GM19455 (cell line): ENCODE results near the gene CELSR1.

Experiments
- ATAC-seq: cut with Tn5 transposase; IDR thresholded peaks from one replicate; pipeline ENCODE4 v1.9.1; 2021; ENCODE audit not compliant: unreplicated experiment

Gene CELSR1

GRCh38 chr22:46447906-46448305, 89.5 kb downstream of the CELSR1 start:
- no peak for ATAC-seq

- ATAC-seq = no peak
These were observed 90.6 kb downstream of the CELSR1 start for GRCh38 chr22:46446799-46447198.

GRCh38 chr22:46445771-46446420, 91.5 kb downstream of the CELSR1 start:
- ATAC-seq = no peak

- ATAC-seq = no peak
These were observed 93.0 kb downstream of the CELSR1 start for GRCh38 chr22:46444390-46444854.

GRCh38 chr22:46443850-46444389, 93.5 kb downstream of the CELSR1 start:
- no peak for ATAC-seq

GRCh38 chr22:46442217-46442853, 95.1 kb downstream of the CELSR1 start:
- no peak for ATAC-seq

- no peak for ATAC-seq
These were observed 97.6 kb downstream of the CELSR1 start for GRCh38 chr22:46439576-46440465.

GRCh38 chr22:46439111-46439510, 98.3 kb downstream of the CELSR1 start:
- ATAC-seq = no peak

GRCh38 chr22:46437671-46438440, 99.6 kb downstream of the CELSR1 start:
- no peak for ATAC-seq

GRCh38 chr22:46436595-46437175, 100.7 kb downstream of the CELSR1 start:
- no peak for ATAC-seq

GRCh38 chr22:46433318-46433717, 104.1 kb downstream of the CELSR1 start:
- no peak for ATAC-seq

GRCh38 chr22:46432164-46433068, 105.0 kb downstream of the CELSR1 start:
- ATAC-seq = no peak

- ATAC-seq = no peak
These were observed 106.2 kb downstream of the CELSR1 start for GRCh38 chr22:46430961-46431838.

- no peak for ATAC-seq
These were observed 108.0 kb downstream of the CELSR1 start for GRCh38 chr22:46429325-46429853.

- no peak for ATAC-seq
These were observed 108.7 kb downstream of the CELSR1 start for GRCh38 chr22:46428602-46429324.

- ATAC-seq = no peak
These were observed 109.2 kb downstream of the CELSR1 start for GRCh38 chr22:46428171-46428570.

- ATAC-seq = no peak
These were observed 112.4 kb downstream of the CELSR1 start for GRCh38 chr22:46425016-46425415.
